WTC11 (cell line): ENCODE measurements around the gene ORC3. TPM values are rescaled to one million over a fixed set of nuclear protein-coding genes. Genes with fewer than 3 reads are reported as not detected.

ENCODE experiments used
- ATAC-seq: fragments of 200-7000 bp; cut with Tn5 transposase; 2 replicates; pipeline ENCODE4 v1.10.0; 2021; ENCODE audit warnings: mild to moderate bottlenecking, moderate library complexity
- CTCF ChIA-PET: fragments of 300-600 bp; sonication (Branson Sonifier 250); formaldehyde crosslinking; loops from one replicate; lab custom pipeline; 2021; ENCODE audit warnings: antibody characterized with exemption; lab: Charles Lee
- POLR2A ChIA-PET: fragments of 350-600 bp; sonication (Branson Sonifier 250); formaldehyde crosslinking; loops from one replicate; lab custom pipeline; 2021; ENCODE audit warnings: antibody characterized with exemption; lab: Charles Lee
- DNase-seq: peaks from one replicate; pipeline ENCODE4 v3.0.0; 2021; ENCODE audit warnings: low spot score
- H3K27ac Mint-ChIP-seq: 2 replicates; pipeline ENCODE4 v1.8.0; 2021; ENCODE audit warnings: mixed read lengths
- H3K27me3 Mint-ChIP-seq: 2 replicates; pipeline ENCODE4 v1.8.0; 2021; ENCODE audit warnings: low read depth, mild to moderate bottlenecking, moderate library complexity, mixed read lengths
- H3K36me3 Mint-ChIP-seq: 2 replicates; pipeline ENCODE4 v1.8.0; 2021; ENCODE audit warnings: mixed read lengths
- H3K4me1 Mint-ChIP-seq: 2 replicates; pipeline ENCODE4 v1.8.0; 2022; ENCODE audit warnings: mixed read lengths
- H3K4me3 Mint-ChIP-seq: 2 replicates; pipeline ENCODE4 v1.8.0; 2021; ENCODE audit warnings: mild to moderate bottlenecking, moderate library complexity, mixed read lengths
- H3K9me3 Mint-ChIP-seq: 2 replicates; pipeline ENCODE4 v1.8.0; 2021; ENCODE audit warnings: mixed read lengths
- ELF4 ChIP-seq: sonication (generic); formaldehyde crosslinking; IDR thresholded peaks from 2 replicates; pipeline ENCODE4 v1.8.1; 2022; ENCODE audit warnings: low read depth, mild to moderate bottlenecking, moderate library complexity, missing genetic modification reagents
- FOXK1 ChIP-seq: sonication (generic); formaldehyde crosslinking; IDR thresholded peaks from 2 replicates; pipeline ENCODE4 v1.8.0; 2022; ENCODE audit warnings: mild to moderate bottlenecking, moderate library complexity, missing genetic modification reagents
- FOXP1 ChIP-seq: sonication (generic); formaldehyde crosslinking; IDR thresholded peaks from 2 replicates; pipeline ENCODE4 v1.8.0; 2022; ENCODE audit warnings: missing genetic modification reagents, mild to moderate bottlenecking, moderate library complexity, borderline replicate concordance
- FOXP4 ChIP-seq: sonication (generic); formaldehyde crosslinking; IDR thresholded peaks from 2 replicates; pipeline ENCODE4 v1.8.0; 2022; ENCODE audit warnings: mild to moderate bottlenecking, missing genetic modification reagents
- GTF2I ChIP-seq: fragments of 250-450 bp; sonication (Bioruptor Pico); conservative IDR thresholded peaks from 2 replicates; pipeline ENCODE4 v1.4.0; 2021; ENCODE audit warnings: mild to moderate bottlenecking
- HMGA2 ChIP-seq: fragments of 250-450 bp; sonication (Bioruptor Pico); IDR thresholded peaks from 2 replicates; pipeline ENCODE4 v1.4.0; 2021; ENCODE audit warnings: mild to moderate bottlenecking, moderate library complexity
- KAT7 ChIP-seq: sonication (generic); formaldehyde crosslinking; IDR thresholded peaks from 2 replicates; pipeline ENCODE4 v1.8.1; 2023; ENCODE audit warnings: missing genetic modification reagents, mild to moderate bottlenecking, borderline replicate concordance
- NFATC4 ChIP-seq: fragments of 250-450 bp; sonication (Bioruptor Pico); IDR thresholded peaks from 2 replicates; pipeline ENCODE4 v1.9.0; 2021; ENCODE audit warnings: mild to moderate bottlenecking
- NR2C2 ChIP-seq: sonication (generic); formaldehyde crosslinking; IDR thresholded peaks from 2 replicates; pipeline ENCODE4 v1.8.0; 2022; ENCODE audit warnings: mild to moderate bottlenecking, missing genetic modification reagents
- OVOL2 ChIP-seq: fragments of 250-450 bp; sonication (Bioruptor Pico); IDR thresholded peaks from 2 replicates; pipeline ENCODE4 v1.9.0; 2021; ENCODE audit warnings: mild to moderate bottlenecking, borderline replicate concordance
- PRRX2 ChIP-seq: fragments of 250-450 bp; sonication (Bioruptor Pico); IDR thresholded peaks from 2 replicates; pipeline ENCODE4 v1.8.0; 2021; ENCODE audit warnings: mild to moderate bottlenecking
- TEAD4 ChIP-seq: sonication (generic); formaldehyde crosslinking; IDR thresholded peaks from 2 replicates; pipeline ENCODE4 v1.8.0; 2022; ENCODE audit warnings: mild to moderate bottlenecking, missing genetic modification reagents
- ZNF219 ChIP-seq: sonication (generic); formaldehyde crosslinking; IDR thresholded peaks from 2 replicates; pipeline ENCODE4 v1.8.0; 2023; ENCODE audit warnings: missing genetic modification reagents, mild to moderate bottlenecking, borderline replicate concordance
- total RNA-seq: library from RNA; stranded (reverse); gene quantifications from 3 replicates; pipeline ENCODE4 v1.2.3, GENCODE V29; 2021
- TF ChIP-seq, protein P1 (sequence below): sonication (generic); formaldehyde crosslinking; IDR thresholded peaks from 2 replicates; pipeline ENCODE4 v1.8.1; 2023; ENCODE audit warnings: mild to moderate bottlenecking, moderate library complexity, missing genetic modification reagents
- TF ChIP-seq, protein P2 (sequence below): sonication (generic); formaldehyde crosslinking; IDR thresholded peaks from 2 replicates; pipeline ENCODE4 v1.8.0; 2022; ENCODE audit warnings: mild to moderate bottlenecking, missing genetic modification reagents
- TF ChIP-seq, protein P3 (sequence below): fragments of 200-600 bp; IDR thresholded peaks from 2 replicates; pipeline ENCODE4 v1.8.0; 2022; ENCODE audit warnings: antibody characterized with exemption
- TF ChIP-seq, protein P4 (sequence below): sonication (generic); formaldehyde crosslinking; IDR thresholded peaks from 2 replicates; pipeline ENCODE4 v1.8.1; 2023; ENCODE audit warnings: mild to moderate bottlenecking, missing genetic modification reagents, moderate library complexity
- TF ChIP-seq, protein P5 (sequence below): sonication (generic); formaldehyde crosslinking; IDR thresholded peaks from 2 replicates; pipeline ENCODE4 v1.8.0; 2023; ENCODE audit warnings: missing genetic modification reagents, mild to moderate bottlenecking, borderline replicate concordance
- TF ChIP-seq, protein P6 (sequence below): fragments of 250-450 bp; sonication (Bioruptor Pico); IDR thresholded peaks from 2 replicates; pipeline ENCODE4 v1.8.0; 2021; ENCODE audit warnings: mild to moderate bottlenecking

Gene ORC3
- total RNA-seq, 1 experiment from 2014 or later, result 50.7 TPM

DNA sequence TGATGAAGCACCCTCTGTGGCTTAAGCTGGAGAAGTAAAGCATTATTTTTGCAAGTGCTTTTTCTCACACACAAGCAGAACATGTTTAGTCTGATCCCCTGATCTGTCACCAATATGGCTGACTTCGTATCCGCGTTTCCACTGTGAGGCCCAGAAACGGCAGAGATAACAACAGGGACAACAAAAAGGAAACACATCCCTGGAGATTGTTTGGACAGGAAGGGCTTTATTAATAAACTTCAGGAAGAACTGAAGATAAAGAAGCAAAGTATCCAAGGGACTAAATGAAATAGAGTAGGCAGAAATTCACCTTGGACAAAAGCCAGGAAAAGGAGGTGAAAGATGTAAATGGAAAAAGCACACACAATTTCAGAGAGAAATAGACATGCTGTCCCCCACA is 49.4 kb upstream of the ORC3 start:
- ATAC-seq, result no peak
- Mint-ChIP-seq H3K27me3 (no peaks in the 10 kb centered on the region), H3K4me1 (no peaks in the 10 kb centered on the region), H3K4me3 (no peak overlapping the region), H3K36me3 (peaks cover 52% of the 10 kb centered on the region), H3K27ac (no peak overlapping the region), H3K9me3 (peaks cover 10% of the 10 kb centered on the region)
- ChIA-PET POLR2A (no interaction called here), CTCF (interaction anchor here (0.6 kb wide), 2 partner anchors 25 to 476 kb away, joined by 3 read pairs; no protein-coding TSS in a partner anchor)
- no peak for DNase-seq
- TF ChIP-seq, protein P1, sequence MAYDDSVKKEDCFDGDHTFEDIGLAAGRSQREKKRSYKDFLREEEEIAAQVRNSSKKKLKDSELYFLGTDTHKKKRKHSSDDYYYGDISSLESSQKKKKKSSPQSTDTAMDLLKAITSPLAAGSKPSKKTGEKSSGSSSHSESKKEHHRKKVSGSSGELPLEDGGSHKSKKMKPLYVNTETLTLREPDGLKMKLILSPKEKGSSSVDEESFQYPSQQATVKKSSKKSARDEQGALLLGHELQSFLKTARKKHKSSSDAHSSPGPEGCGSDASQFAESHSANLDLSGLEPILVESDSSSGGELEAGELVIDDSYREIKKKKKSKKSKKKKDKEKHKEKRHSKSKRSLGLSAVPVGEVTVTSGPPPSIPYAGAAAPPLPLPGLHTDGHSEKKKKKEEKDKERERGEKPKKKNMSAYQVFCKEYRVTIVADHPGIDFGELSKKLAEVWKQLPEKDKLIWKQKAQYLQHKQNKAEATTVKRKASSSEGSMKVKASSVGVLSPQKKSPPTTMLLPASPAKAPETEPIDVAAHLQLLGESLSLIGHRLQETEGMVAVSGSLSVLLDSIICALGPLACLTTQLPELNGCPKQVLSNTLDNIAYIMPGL (CRISPR knock-in tag), result no peak

GRCh38 chr6:87541041-87541440 is 48.9 kb upstream of the ORC3 start:
- ATAC-seq (no peak), DNase-seq (no peak)
- ChIA-PET POLR2A (no interaction called here), CTCF (interaction anchor here (0.6 kb wide), 1 partner anchor 26 kb away, joined by 3 read pairs; no protein-coding TSS in a partner anchor)
- Mint-ChIP-seq H3K4me1 (no peaks in the 10 kb centered on the region), H3K27ac (no peak overlapping the region), H3K27me3 (no peaks in the 10 kb centered on the region), H3K9me3 (peaks cover 10% of the 10 kb centered on the region), H3K4me3 (no peak overlapping the region), H3K36me3 (peaks cover 52% of the 10 kb centered on the region)
- TF ChIP-seq HMGA2 (CRISPR knock-in tag), result no peak
- TF ChIP-seq FOXK1, result no peak
- TF ChIP-seq ZNF219 (CRISPR knock-in tag), result no peak
- TF ChIP-seq, protein P2, sequence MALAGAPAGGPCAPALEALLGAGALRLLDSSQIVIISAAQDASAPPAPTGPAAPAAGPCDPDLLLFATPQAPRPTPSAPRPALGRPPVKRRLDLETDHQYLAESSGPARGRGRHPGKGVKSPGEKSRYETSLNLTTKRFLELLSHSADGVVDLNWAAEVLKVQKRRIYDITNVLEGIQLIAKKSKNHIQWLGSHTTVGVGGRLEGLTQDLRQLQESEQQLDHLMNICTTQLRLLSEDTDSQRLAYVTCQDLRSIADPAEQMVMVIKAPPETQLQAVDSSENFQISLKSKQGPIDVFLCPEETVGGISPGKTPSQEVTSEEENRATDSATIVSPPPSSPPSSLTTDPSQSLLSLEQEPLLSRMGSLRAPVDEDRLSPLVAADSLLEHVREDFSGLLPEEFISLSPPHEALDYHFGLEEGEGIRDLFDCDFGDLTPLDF, result no peak
- no peak for TF ChIP-seq KAT7 (CRISPR knock-in tag)
- TF ChIP-seq, protein P3, sequence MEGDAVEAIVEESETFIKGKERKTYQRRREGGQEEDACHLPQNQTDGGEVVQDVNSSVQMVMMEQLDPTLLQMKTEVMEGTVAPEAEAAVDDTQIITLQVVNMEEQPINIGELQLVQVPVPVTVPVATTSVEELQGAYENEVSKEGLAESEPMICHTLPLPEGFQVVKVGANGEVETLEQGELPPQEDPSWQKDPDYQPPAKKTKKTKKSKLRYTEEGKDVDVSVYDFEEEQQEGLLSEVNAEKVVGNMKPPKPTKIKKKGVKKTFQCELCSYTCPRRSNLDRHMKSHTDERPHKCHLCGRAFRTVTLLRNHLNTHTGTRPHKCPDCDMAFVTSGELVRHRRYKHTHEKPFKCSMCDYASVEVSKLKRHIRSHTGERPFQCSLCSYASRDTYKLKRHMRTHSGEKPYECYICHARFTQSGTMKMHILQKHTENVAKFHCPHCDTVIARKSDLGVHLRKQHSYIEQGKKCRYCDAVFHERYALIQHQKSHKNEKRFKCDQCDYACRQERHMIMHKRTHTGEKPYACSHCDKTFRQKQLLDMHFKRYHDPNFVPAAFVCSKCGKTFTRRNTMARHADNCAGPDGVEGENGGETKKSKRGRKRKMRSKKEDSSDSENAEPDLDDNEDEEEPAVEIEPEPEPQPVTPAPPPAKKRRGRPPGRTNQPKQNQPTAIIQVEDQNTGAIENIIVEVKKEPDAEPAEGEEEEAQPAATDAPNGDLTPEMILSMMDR, result no peak
- no peak for TF ChIP-seq NFATC4
- TF ChIP-seq, protein P4, sequence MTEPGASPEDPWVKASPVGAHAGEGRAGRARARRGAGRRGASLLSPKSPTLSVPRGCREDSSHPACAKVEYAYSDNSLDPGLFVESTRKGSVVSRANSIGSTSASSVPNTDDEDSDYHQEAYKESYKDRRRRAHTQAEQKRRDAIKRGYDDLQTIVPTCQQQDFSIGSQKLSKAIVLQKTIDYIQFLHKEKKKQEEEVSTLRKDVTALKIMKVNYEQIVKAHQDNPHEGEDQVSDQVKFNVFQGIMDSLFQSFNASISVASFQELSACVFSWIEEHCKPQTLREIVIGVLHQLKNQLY (CRISPR knock-in tag), result no peak
- no peak for TF ChIP-seq NR2C2 (CRISPR knock-in tag)
- no peak for TF ChIP-seq TEAD4 (CRISPR knock-in tag)
- TF ChIP-seq, protein P5, sequence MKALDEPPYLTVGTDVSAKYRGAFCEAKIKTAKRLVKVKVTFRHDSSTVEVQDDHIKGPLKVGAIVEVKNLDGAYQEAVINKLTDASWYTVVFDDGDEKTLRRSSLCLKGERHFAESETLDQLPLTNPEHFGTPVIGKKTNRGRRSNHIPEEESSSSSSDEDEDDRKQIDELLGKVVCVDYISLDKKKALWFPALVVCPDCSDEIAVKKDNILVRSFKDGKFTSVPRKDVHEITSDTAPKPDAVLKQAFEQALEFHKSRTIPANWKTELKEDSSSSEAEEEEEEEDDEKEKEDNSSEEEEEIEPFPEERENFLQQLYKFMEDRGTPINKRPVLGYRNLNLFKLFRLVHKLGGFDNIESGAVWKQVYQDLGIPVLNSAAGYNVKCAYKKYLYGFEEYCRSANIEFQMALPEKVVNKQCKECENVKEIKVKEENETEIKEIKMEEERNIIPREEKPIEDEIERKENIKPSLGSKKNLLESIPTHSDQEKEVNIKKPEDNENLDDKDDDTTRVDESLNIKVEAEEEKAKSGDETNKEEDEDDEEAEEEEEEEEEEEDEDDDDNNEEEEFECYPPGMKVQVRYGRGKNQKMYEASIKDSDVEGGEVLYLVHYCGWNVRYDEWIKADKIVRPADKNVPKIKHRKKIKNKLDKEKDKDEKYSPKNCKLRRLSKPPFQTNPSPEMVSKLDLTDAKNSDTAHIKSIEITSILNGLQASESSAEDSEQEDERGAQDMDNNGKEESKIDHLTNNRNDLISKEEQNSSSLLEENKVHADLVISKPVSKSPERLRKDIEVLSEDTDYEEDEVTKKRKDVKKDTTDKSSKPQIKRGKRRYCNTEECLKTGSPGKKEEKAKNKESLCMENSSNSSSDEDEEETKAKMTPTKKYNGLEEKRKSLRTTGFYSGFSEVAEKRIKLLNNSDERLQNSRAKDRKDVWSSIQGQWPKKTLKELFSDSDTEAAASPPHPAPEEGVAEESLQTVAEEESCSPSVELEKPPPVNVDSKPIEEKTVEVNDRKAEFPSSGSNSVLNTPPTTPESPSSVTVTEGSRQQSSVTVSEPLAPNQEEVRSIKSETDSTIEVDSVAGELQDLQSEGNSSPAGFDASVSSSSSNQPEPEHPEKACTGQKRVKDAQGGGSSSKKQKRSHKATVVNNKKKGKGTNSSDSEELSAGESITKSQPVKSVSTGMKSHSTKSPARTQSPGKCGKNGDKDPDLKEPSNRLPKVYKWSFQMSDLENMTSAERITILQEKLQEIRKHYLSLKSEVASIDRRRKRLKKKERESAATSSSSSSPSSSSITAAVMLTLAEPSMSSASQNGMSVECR (CRISPR knock-in tag), result no peak
- TF ChIP-seq FOXP4 (CRISPR knock-in tag), result no peak
- TF ChIP-seq OVOL2 (CRISPR knock-in tag), result no peak
- no peak for TF ChIP-seq PRRX2 (CRISPR knock-in tag)
- no peak for TF ChIP-seq GTF2I (CRISPR knock-in tag)
- TF ChIP-seq ELF4 (CRISPR knock-in tag), result no peak
- TF ChIP-seq FOXP1 (CRISPR knock-in tag), result no peak
- TF ChIP-seq, protein P6, sequence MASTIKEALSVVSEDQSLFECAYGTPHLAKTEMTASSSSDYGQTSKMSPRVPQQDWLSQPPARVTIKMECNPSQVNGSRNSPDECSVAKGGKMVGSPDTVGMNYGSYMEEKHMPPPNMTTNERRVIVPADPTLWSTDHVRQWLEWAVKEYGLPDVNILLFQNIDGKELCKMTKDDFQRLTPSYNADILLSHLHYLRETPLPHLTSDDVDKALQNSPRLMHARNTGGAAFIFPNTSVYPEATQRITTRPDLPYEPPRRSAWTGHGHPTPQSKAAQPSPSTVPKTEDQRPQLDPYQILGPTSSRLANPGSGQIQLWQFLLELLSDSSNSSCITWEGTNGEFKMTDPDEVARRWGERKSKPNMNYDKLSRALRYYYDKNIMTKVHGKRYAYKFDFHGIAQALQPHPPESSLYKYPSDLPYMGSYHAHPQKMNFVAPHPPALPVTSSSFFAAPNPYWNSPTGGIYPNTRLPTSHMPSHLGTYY (CRISPR knock-in tag), result no peak
